Measurements from ENCODE around the gene SLC43A2.

GRCh38 chr17:1612400-1612799 lies 16.2 kb downstream of the SLC43A2 start:
- TF ChIP-seq POLR2A (IDR thresholded peaks at IDR 0.05; ENCODE audit: low read depth, low read length), result no peak
- no peak for TF ChIP-seq TAF1 (IDR thresholded peaks at IDR 0.05; ENCODE audit: borderline replicate concordance, low read depth, low read length)
